HepG2 (cell line): Measurements from ENCODE around the gene ANTKMT. TPM values are rescaled to one million over a fixed set of nuclear protein-coding genes. Genes with fewer than 3 reads are reported as not detected.

Experiments
- ASH2L ChIP-seq: fragments of 300-600, 200-600 bp; sonication (generic); IDR thresholded peaks from 2 replicates; pipeline ENCODE4 v1.7.0; 2017; ENCODE audit warnings: low read depth, mild to moderate bottlenecking, moderate library complexity, mixed read lengths, low read length; ENCODE audit not compliant: insufficient read length
- ATF5 ChIP-seq: sonication (generic); formaldehyde crosslinking; IDR thresholded peaks from 2 replicates; pipeline ENCODE4 v1.4.0; 2020; ENCODE audit warnings: mild to moderate bottlenecking, low read depth, missing genetic modification reagents
- BORCS8-MEF2B ChIP-seq: sonication (generic); formaldehyde crosslinking; IDR thresholded peaks from 2 replicates; pipeline ENCODE4 v1.8.0; 2022; ENCODE audit warnings: mild to moderate bottlenecking, missing genetic modification reagents
- ETV5 ChIP-seq: IDR thresholded peaks from 2 replicates; pipeline ENCODE4 v1.6.1; 2018; ENCODE audit warnings: missing biosample characterization, missing genetic modification reagents, inconsistent platforms, borderline replicate concordance
- IRF1 ChIP-seq: sonication (generic); formaldehyde crosslinking; IDR thresholded peaks from 2 replicates; pipeline ENCODE4 v1.4.0; 2020; ENCODE audit warnings: low read depth, mild to moderate bottlenecking, missing genetic modification reagents
- KDM5B ChIP-seq: sonication (generic); formaldehyde crosslinking; IDR thresholded peaks from 2 replicates; pipeline ENCODE4 v1.4.0; 2020; ENCODE audit warnings: missing genetic modification reagents, mild to moderate bottlenecking, borderline replicate concordance
- MIER3 ChIP-seq: IDR thresholded peaks from 2 replicates; pipeline ENCODE4 v1.6.1; 2016; ENCODE audit warnings: missing compliant biosample characterization, borderline replicate concordance
- MTERF4 ChIP-seq: sonication (generic); formaldehyde crosslinking; IDR thresholded peaks from 2 replicates; pipeline ENCODE4 v1.8.0; 2023; ENCODE audit warnings: mild to moderate bottlenecking, missing genetic modification reagents
- NFYB ChIP-seq: sonication (generic); formaldehyde crosslinking; IDR thresholded peaks from 2 replicates; pipeline ENCODE4 v1.4.0; 2020; ENCODE audit warnings: missing genetic modification reagents
- PTBP1 ChIP-seq: fragments of 200-400 bp; formaldehyde crosslinking; IDR thresholded peaks from 2 replicates; pipeline ENCODE4 v1.6.1; 2018; ENCODE audit warnings: low read length, low read depth; ENCODE audit not compliant: poor library complexity, severe bottlenecking
- REST ChIP-seq, 2 experiments: IDR thresholded peaks; 2 replicates each; pipeline ENCODE4 v1.6.1; 2011 to 2012; ENCODE audit warnings: low read length in 2 of 2, borderline replicate concordance in 1 of 2, low read depth in 1 of 2, mild to moderate bottlenecking in 1 of 2, moderate library complexity in 1 of 2
- SALL1 ChIP-seq: sonication (generic); formaldehyde crosslinking; IDR thresholded peaks from 2 replicates; pipeline ENCODE4 v1.8.0; 2022; ENCODE audit warnings: mild to moderate bottlenecking, missing genetic modification reagents
- SNAPC2 ChIP-seq: sonication (generic); formaldehyde crosslinking; IDR thresholded peaks from 2 replicates; pipeline ENCODE4 v1.8.1; 2022; ENCODE audit warnings: mild to moderate bottlenecking, missing genetic modification reagents
- XBP1 ChIP-seq: sonication (generic); formaldehyde crosslinking; IDR thresholded peaks from 2 replicates; pipeline ENCODE4 v1.5.0; 2020; ENCODE audit warnings: missing genetic modification reagents
- ZNF24 ChIP-seq: fragments of 450-650 bp; IDR thresholded peaks from 2 replicates; pipeline ENCODE4 v1.6.1; 2017; ENCODE audit warnings: antibody characterized with exemption, mild to moderate bottlenecking
- ZNF296 ChIP-seq: sonication (generic); formaldehyde crosslinking; conservative IDR thresholded peaks from 2 replicates; pipeline ENCODE4 v1.5.0; 2020; ENCODE audit warnings: mild to moderate bottlenecking, missing genetic modification reagents
- ZNF512B ChIP-seq: sonication (generic); formaldehyde crosslinking; IDR thresholded peaks from 2 replicates; pipeline ENCODE4 v1.5.1; 2020; ENCODE audit warnings: missing genetic modification reagents, mild to moderate bottlenecking, borderline replicate concordance
- ZNF7 ChIP-seq: IDR thresholded peaks from 2 replicates; pipeline ENCODE4 v1.6.1; 2016; ENCODE audit warnings: missing biosample characterization, missing genetic modification reagents
- ZNF720 ChIP-seq: sonication (generic); formaldehyde crosslinking; IDR thresholded peaks from 2 replicates; pipeline ENCODE4 v1.4.0; 2020; ENCODE audit warnings: missing genetic modification reagents
- ZNF850 ChIP-seq: sonication (generic); formaldehyde crosslinking; conservative IDR thresholded peaks from 2 replicates; pipeline ENCODE4 v1.9.0; 2021; ENCODE audit warnings: mild to moderate bottlenecking, missing genetic modification reagents
- ZSCAN21 ChIP-seq: sonication (generic); formaldehyde crosslinking; IDR thresholded peaks from 2 replicates; pipeline ENCODE4 v1.8.0; 2022; ENCODE audit warnings: mild to moderate bottlenecking, missing genetic modification reagents, moderate library complexity, borderline replicate concordance
- polyA plus RNA-seq, 8 experiments: library from polyadenylated mRNA; depleted of rRNA in 3 of 8; stranded (reverse) in 7 of 8; unstranded in 1 of 8; fragments of >200 nt; fragmentation: Illumina TruSeq in 4 of 8; extraction: Trizol in 4 of 8; gene quantifications; 2 replicates each; pipeline versions ENCODE4 v1.2.1 to v1.2.3, GENCODE V29; 2011 to 2016; ENCODE audit warnings: low read depth in 4 of 8, missing spikeins in 1 of 8, mixed read lengths in 1 of 8; ENCODE audit not compliant: insufficient read depth in 1 of 8
- total RNA-seq, 5 experiments: library from RNA; depleted of rRNA; stranded (reverse); fragments of >200 nt; fragmentation: Illumina TruSeq; extraction: Trizol; gene quantifications; 2 replicates each; pipeline ENCODE4 v1.2.3, GENCODE V29; 2016; ENCODE audit warnings: low read depth in 1 of 5

ANTKMT gene
- total and polyA plus RNA-seq, 2 of the 13 experiments (the other 11 are each of a cell fraction or from before 2014, with no cell fraction given): 7.5 to 47.8 TPM

- TF ChIP-seq NFYB (CRISPR knock-in tag) (no peak), ZNF296 (CRISPR knock-in tag) (no peak), REST (IDR thresholded peaks at IDR 0.05; ENCODE audit: borderline replicate concordance in 1 of 2, low read depth in 1 of 2, low read length in 2 of 2) (no peak; a peak in 1 of 4 replicates), MTERF4 (CRISPR knock-in tag) (peak; percentile 52), ATF5 (CRISPR knock-in tag) (no peak), ZNF720 (CRISPR knock-in tag) (no peak), ASH2L (no peak), ZNF512B (CRISPR knock-in tag) (no peak), XBP1 (CRISPR knock-in tag) (no peak), SALL1 (CRISPR knock-in tag) (peak; percentile 79), IRF1 (CRISPR knock-in tag) (no peak), BORCS8-MEF2B (CRISPR knock-in tag) (peak; percentile 64; the same call in 1 of the 2 replicates), MIER3 (CRISPR knock-in tag) (no peak), ZNF7 (CRISPR knock-in tag) (no peak), ZNF850 (no peak), ETV5 (CRISPR knock-in tag) (no peak), PTBP1 (no peak), ZNF24 (no peak), KDM5B (peak; percentile 89; the same call in 1 of the 2 replicates), SNAPC2 (CRISPR knock-in tag) (no peak), ZSCAN21 (CRISPR knock-in tag) (peak; percentile 90)
Measured at GRCh38 chr16:695355-696089, 25.4 kb upstream of the ANTKMT start (continued).
